ENCODE data around the gene CASP8AP2.

DNA sequence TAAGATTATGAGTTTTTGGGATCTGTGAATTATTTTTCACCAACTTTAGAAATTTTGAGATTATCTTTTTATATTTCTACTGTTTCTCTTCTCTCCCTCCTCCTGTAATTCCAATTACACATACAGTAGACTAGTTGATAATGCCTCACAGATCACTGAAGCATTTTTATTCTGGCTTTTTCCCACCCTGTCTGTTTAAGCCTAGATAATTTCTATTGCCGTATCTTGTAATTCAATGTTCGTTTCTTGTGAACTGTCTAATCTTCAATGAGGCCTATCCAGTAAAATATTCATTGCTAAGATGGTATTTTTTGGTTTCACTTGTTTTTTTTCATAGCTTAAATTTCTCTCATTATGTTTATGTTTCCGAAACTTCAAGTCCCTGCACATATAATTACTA lies 22.1 kb upstream of the CASP8AP2 start:
- TF ChIP-seq POLR2A (IDR thresholded peaks at IDR 0.05): no peak
- TF ChIP-seq, protein P1, sequence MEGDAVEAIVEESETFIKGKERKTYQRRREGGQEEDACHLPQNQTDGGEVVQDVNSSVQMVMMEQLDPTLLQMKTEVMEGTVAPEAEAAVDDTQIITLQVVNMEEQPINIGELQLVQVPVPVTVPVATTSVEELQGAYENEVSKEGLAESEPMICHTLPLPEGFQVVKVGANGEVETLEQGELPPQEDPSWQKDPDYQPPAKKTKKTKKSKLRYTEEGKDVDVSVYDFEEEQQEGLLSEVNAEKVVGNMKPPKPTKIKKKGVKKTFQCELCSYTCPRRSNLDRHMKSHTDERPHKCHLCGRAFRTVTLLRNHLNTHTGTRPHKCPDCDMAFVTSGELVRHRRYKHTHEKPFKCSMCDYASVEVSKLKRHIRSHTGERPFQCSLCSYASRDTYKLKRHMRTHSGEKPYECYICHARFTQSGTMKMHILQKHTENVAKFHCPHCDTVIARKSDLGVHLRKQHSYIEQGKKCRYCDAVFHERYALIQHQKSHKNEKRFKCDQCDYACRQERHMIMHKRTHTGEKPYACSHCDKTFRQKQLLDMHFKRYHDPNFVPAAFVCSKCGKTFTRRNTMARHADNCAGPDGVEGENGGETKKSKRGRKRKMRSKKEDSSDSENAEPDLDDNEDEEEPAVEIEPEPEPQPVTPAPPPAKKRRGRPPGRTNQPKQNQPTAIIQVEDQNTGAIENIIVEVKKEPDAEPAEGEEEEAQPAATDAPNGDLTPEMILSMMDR (IDR thresholded peaks at IDR 0.05): no peak

Data from testis (tissue), 2 donors.